ENCODE measurements around the gene CXCR6.

DNA sequence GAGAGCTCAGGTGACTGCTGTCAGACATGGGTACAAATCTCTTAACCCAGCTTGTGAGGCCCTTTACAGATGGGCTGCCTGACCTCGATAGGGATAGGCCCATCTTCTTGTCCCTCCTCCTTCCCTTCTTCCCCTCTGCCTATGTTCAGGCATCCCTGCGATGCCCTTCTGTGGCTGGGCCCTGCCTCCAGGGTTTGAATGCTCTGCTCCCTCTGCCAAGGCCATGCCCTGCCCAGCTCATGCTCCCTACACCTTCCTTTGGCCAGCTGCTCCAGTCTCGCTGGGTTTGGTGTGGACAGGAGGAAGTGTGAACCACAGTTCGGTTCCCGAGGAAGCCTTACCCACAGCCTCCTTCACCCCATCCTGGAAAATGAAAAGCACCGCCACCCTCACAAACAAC, 48.1 kb downstream of the CXCR6 start:
- no peak for TF ChIP-seq POLR2AphosphoS5 (IDR thresholded peaks at IDR 0.05)
- no peak for TF ChIP-seq CTCF (IDR thresholded peaks at IDR 0.05)
